Memory B cell (primary cell): ENCODE data around the gene BCAS3.
"Not testable (repeated sequence)": the region's sequence is repeated elsewhere in the genome, so short reads cannot be mapped to it uniquely, and the experiment has no call there.

Source experiments
- ATAC-seq: fragments of 150-1000 bp; cut with Tn5 transposase; 2 replicates; pipeline ENCODE4 v1.10.0; 2021; ENCODE audit warnings: low read depth, mild to moderate bottlenecking, moderate library complexity
- DNase-seq, 2 donors: peaks; one replicate each; pipeline ENCODE4 v3.0.0; 2022; ENCODE audit warnings: low spot score in 2 of 2
- H3K27ac Mint-ChIP-seq: one replicate; pipeline ENCODE4 v1.8.0; 2022; ENCODE audit warnings: mild to moderate bottlenecking, moderate library complexity, mixed read lengths
- H3K27me3 Mint-ChIP-seq: one replicate; pipeline ENCODE4 v1.8.0; 2022; ENCODE audit warnings: mixed read lengths
- H3K36me3 Mint-ChIP-seq: one replicate; pipeline ENCODE4 v1.8.0; 2022; ENCODE audit warnings: mild to moderate bottlenecking, mixed read lengths
- H3K4me1 Mint-ChIP-seq: one replicate; pipeline ENCODE4 v1.8.0; 2022; ENCODE audit warnings: mixed read lengths
- H3K4me3 Mint-ChIP-seq: one replicate; pipeline ENCODE4 v1.8.0; 2022; ENCODE audit warnings: mild to moderate bottlenecking, moderate library complexity, mixed read lengths
- H3K9me3 Mint-ChIP-seq: one replicate; pipeline ENCODE4 v1.8.0; 2022; ENCODE audit warnings: mixed read lengths

Gene BCAS3

DNA sequence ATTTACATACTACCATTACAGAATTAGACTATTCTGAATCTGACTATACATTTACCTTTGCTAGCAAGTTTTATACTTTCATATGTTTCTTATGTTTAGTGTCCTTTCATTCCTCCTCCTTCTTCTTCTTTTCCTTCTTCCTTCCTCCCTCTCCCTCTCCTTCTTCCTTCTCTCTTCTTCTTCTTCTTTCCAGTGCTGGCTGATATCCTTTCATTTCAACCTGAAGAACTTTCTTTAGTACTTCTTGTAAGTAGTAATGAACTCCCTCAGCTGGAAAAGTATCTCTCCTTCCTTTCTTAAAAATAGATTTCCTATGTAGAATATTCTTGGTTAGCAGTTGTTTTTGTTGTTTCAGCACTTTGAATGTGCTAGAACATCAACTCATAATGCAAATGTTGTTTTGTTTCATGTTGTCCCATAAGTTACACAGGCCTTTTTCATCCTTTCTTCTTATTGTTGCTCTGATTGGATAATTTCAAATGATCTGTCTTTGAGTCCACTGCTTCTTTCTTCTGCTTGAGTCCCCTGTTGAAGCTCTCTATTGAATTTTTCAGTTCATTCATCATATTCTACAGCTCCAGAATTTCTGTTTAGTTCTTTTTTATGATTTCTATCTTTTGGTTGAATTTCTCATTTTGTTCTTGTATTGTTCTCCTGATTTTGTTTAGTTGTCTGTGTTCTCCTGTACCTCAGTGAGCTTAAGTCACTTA, 759.5 kb downstream of the BCAS3 start:
- Mint-ChIP-seq H3K27ac (no peak overlapping the region), H3K27me3 (peaks cover 20% of the 10 kb centered on the region), H3K4me1 (no peaks in the 10 kb centered on the region), H3K4me3 (no peak overlapping the region), H3K36me3 (peaks cover 12% of the 10 kb centered on the region), H3K9me3 (peaks cover 26% of the 10 kb centered on the region)
- DNase-seq, result no peak
- ATAC-seq, result no peak

DNA sequence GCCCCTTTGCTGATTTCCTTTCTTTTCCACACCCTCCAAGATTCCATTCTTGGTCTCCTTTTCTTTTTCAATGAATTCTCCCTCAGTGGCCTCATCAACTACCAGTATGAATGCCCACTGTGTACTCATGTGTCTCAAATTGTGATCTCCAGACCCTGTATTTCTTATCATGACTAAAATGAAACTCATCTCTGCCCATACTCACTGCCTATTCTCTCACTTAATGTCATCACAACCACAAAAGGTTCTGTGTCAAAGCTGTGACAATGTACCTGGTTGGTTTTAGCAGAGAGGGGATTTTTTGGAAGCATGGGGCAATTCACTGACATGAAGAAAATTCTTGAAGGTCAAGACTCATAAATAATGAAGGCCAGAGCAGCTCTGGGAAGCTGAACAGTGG, 763.0 kb downstream of the BCAS3 start:
- Mint-ChIP-seq H3K9me3 (peaks cover 20% of the 10 kb centered on the region), H3K4me1 (no peaks in the 10 kb centered on the region), H3K27ac (no peak overlapping the region), H3K4me3 (no peak overlapping the region), H3K27me3 (peaks cover 28% of the 10 kb centered on the region), H3K36me3 (peaks cover 12% of the 10 kb centered on the region)
- ATAC-seq (no peak), DNase-seq (no peak)

DNA sequence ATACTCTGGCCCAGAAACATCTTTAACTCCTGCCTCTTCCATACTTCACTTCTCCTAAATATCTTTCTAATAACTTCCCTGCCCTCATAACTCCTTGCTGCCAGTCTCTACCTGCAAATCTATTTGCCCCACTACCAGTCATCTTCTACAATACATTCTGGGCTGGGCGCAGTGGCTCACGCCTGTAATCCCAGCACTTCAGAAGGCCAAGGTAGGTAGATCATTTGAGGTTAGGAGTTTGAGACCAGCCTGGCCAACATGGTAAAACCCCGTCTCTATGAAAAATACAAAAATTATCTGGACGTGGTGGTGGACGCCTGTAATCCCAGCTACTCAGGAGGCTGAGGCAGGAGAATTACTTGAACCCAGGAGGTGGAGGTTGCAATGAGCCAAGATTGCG, 763.9 kb downstream of the BCAS3 start:
- not testable (repeated sequence) for ATAC-seq, DNase-seq, H3K4me3 Mint-ChIP-seq, H3K4me1 Mint-ChIP-seq, H3K27ac Mint-ChIP-seq
- Mint-ChIP-seq H3K27me3 (peaks cover 28% of the 10 kb centered on the region), H3K36me3 (peaks cover 12% of the 10 kb centered on the region), H3K9me3 (peaks cover 16% of the 10 kb centered on the region)

DNA sequence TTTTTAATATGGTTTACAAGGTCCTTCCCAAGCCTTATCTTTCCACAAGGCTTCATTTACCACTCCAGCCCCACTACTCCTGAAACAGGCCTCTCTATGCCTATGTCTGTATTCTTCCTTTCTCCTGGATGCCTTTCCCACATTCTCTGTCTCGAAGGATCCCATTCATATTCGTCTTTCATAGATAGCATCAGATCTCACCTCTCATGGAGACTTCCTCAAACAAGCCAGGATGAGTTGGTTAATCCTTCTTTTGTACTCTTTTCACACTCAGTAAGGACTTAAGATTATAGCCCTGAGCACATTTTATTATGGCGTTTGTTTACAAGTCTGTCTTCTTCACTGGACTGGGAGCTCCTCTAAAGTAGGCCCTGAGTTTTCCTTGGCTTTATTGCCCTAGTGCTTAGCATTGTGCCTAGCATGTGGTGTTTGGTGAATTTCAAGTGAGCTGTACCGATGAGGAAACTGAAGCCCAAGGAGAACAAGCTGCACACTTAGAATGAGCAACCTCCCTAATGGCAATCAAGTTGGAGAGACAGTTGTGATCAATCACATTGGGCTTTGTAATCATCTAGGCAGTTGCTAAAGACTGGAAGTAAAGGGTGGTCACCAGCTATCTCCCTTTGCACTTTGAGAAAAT, 764.6 kb downstream of the BCAS3 start:
- Mint-ChIP-seq H3K36me3 (peaks cover 9% of the 10 kb centered on the region), H3K4me3 (no peak overlapping the region), H3K27me3 (peaks cover 25% of the 10 kb centered on the region), H3K4me1 (no peaks in the 10 kb centered on the region), H3K27ac (no peak overlapping the region), H3K9me3 (peaks cover 12% of the 10 kb centered on the region)
- DNase-seq (no peak), ATAC-seq (no peak)
